Inflammatory macrophage treated with lipopolysaccharide for 1 hour (primary cell): Measurements from ENCODE around the gene RNU1-2.
A peak's percentile ranks its signal among the peaks of the same experiment; 100 is the strongest.
"Not testable (repeated sequence)": the region's sequence is repeated elsewhere in the genome, so short reads cannot be mapped to it uniquely, and the experiment has no call there.

Experiments used
- DNase-seq, 2 donors: peaks; one replicate each; pipeline ENCODE4 v3.0.0-alpha.2; 2020 to 2022

The RNU1-2 gene

GRCh38 chr1:16911851-16912721 lies 16.3 kb downstream of the RNU1-2 start:
- not testable (repeated sequence) for DNase-seq

- DNase-seq: peak; percentile 65 to 67
These were observed 17.0 kb downstream of the RNU1-2 start for GRCh38 chr1:16912742-16913141.

- no peak for DNase-seq
These were observed 17.5 kb downstream of the RNU1-2 start for GRCh38 chr1:16913181-16913832.

GRCh38 chr1:16913833-16914662 lies 18.3 kb downstream of the RNU1-2 start:
- peak; percentile 85 to 94 for DNase-seq

GRCh38 chr1:16914928-16915626 lies 19.3 kb downstream of the RNU1-2 start:
- DNase-seq: not testable (repeated sequence)

- DNase-seq: no peak
These were observed 19.8 kb downstream of the RNU1-2 start for GRCh38 chr1:16915627-16915973.

GRCh38 chr1:16916036-16916880 lies 20.5 kb downstream of the RNU1-2 start:
- DNase-seq: not testable (repeated sequence)

- no peak for DNase-seq
These were observed 22.6 kb downstream of the RNU1-2 start for GRCh38 chr1:16918371-16918770.

- DNase-seq: not testable (repeated sequence)
These were observed 23.3 kb downstream of the RNU1-2 start for GRCh38 chr1:16918936-16919665.

GRCh38 chr1:16920951-16921350 lies 25.2 kb downstream of the RNU1-2 start:
- no peak for DNase-seq

GRCh38 chr1:16921391-16922185 lies 25.8 kb downstream of the RNU1-2 start, which contains the start of gene CROCC:
TSS of gene CROCC (plus strand) at chr1:16921931. CDS start at chr1:16922019, 88 bp downstream.
- no peak for DNase-seq

GRCh38 chr1:16922466-16922865 lies 26.7 kb downstream of the RNU1-2 start:
- no peak for DNase-seq

- DNase-seq: no peak
These were observed 27.2 kb downstream of the RNU1-2 start for GRCh38 chr1:16922885-16923431.

GRCh38 chr1:16924216-16924918 lies 28.6 kb downstream of the RNU1-2 start:
- DNase-seq: no peak

GRCh38 chr1:16924919-16925477 lies 29.2 kb downstream of the RNU1-2 start:
- no peak for DNase-seq

GRCh38 chr1:16925635-16926490 lies 30.1 kb downstream of the RNU1-2 start:
- no peak for DNase-seq

GRCh38 chr1:16926491-16927073 lies 30.8 kb downstream of the RNU1-2 start:
- DNase-seq: no peak
